ENCODE results near the gene ITPRID2. TPM values are rescaled to one million over a fixed set of nuclear protein-coding genes. Genes with fewer than 3 reads are reported as not detected.

The ITPRID2 gene
- total RNA-seq, 1 experiment from 2014 or later = 419 TPM

DNA sequence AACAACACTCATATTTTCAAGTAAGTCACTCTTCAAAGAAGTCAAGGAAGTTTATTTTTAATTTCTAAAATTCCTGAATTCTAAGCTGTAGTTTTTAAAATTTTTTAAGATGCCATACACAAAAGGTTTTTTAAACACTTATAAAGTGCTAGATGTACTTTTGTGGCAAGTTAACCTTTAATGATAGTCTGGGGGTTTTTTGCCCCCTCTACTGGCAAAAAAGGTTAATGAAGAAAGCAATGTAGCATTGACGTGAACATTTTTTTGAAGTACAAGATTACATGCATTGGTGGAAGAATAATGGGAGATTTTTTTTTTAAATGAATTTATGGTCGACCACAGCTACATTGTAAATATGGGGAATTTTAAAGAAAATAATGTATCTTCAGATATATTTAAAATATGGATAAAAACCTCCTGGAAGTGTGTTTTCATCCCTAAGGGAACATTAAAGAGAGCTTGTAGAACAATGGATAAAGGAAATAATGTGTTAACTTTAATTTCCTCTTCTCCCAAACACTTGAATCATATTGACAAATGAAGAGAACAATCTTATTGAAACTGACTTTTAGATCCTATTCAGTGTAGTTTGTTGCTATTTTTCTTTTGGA lies 12.6 kb downstream of the ITPRID2 start:
- Histone ChIP-seq H2AFZ (no peak overlapping the region), H3F3A (ENCODE audit: insufficient read depth, low read depth) (peaks cover 21% of the 10 kb centered on the region), H3K9me2 (ENCODE audit: insufficient read depth) (no peaks in the 10 kb centered on the region), H3K27me3 (ENCODE audit: insufficient read depth, low read depth) (no peaks in the 10 kb centered on the region), H4K20me1 (ENCODE audit: insufficient read depth) (no peaks in the 10 kb centered on the region), H3K27ac (no peak overlapping the region), H3K9me3 (ENCODE audit: insufficient read depth, low read depth) (no peaks in the 10 kb centered on the region), H3K4me3 (no peak overlapping the region), H3K4me1 (replicated peaks; ENCODE audit: insufficient read depth) (0 out of 2 replicates have a peak, but pooled peaks cover 9% of the 10 kb centered on the region), H3K4me2 (no peak overlapping the region), H3K79me2 (ENCODE audit: low read depth) (peaks cover 20% of the 10 kb centered on the region), H3K36me3 (ENCODE audit: low read depth) (peaks cover 83% of the 10 kb centered on the region)
- no peak for TF ChIP-seq EZH2 (IDR thresholded peaks at IDR 0.05; ENCODE audit: low read depth)
- TF ChIP-seq, protein P1, sequence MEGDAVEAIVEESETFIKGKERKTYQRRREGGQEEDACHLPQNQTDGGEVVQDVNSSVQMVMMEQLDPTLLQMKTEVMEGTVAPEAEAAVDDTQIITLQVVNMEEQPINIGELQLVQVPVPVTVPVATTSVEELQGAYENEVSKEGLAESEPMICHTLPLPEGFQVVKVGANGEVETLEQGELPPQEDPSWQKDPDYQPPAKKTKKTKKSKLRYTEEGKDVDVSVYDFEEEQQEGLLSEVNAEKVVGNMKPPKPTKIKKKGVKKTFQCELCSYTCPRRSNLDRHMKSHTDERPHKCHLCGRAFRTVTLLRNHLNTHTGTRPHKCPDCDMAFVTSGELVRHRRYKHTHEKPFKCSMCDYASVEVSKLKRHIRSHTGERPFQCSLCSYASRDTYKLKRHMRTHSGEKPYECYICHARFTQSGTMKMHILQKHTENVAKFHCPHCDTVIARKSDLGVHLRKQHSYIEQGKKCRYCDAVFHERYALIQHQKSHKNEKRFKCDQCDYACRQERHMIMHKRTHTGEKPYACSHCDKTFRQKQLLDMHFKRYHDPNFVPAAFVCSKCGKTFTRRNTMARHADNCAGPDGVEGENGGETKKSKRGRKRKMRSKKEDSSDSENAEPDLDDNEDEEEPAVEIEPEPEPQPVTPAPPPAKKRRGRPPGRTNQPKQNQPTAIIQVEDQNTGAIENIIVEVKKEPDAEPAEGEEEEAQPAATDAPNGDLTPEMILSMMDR (conservative IDR thresholded peaks at IDR 0.05) = peak; percentile 86
- ChIA-PET POLR2A (ENCODE audit: unreplicated experiment) (interaction anchor here (0.6 kb wide), 2 partner anchors 11 to 12 kb away, joined by 4 to 5 read pairs; partner anchors contain the start of gene ITPRID2), CTCF (interaction anchor here (0.6 to 1.3 kb wide), 4 partner anchors 51 to 172 kb away, joined by 3 to 12 read pairs (median 7); no protein-coding TSS in a partner anchor)
- intact Hi-C loops (cut with micrococcal nuclease; ENCODE audit: unreplicated experiment) = loop anchor here (1.0 to 2.0 kb wide), 2 partner anchors 51 to 161 kb away; no protein-coding TSS in a partner anchor
- no TSS peak for BruUV-seq (replicated peaks)
- peak; percentile 15 to 60 for DNase-seq

DNA sequence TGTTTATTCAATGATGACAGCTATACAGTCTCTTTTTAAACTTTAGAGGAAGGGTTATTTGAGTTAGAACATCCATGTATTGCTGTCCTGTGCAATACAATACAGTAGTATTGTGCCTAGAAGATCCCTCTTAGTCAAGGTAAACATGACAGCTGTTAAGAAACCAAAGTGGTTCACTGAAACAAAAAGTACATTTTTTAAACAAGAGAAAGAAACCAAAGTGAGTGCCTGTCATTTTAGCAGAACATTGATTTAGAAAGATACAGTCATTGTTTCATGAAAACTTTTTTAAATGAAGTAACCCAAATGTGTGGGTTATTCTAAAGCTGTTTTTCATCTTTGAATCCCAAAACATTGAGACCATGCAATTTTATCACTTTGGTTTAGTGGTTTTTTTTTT lies 15.5 kb downstream of the ITPRID2 start:
- H2AFZ ChIP-seq = no peak overlapping the region
- TF ChIP-seq EZH2 (IDR thresholded peaks at IDR 0.05; ENCODE audit: low read depth) = no peak
- TF ChIP-seq, protein P1 (conservative IDR thresholded peaks at IDR 0.05) = no peak
- ChIA-PET CTCF (interaction anchor here (0.7 kb wide), 1 partner anchor 256 kb away, joined by 3 read pairs; no protein-coding TSS in a partner anchor), POLR2A (ENCODE audit: unreplicated experiment) (interaction anchor here (0.6 to 0.7 kb wide), 3 partner anchors 15 to 48 kb away, joined by 3 to 6 read pairs (median 3); partner anchors contain the start of gene ITPRID2)
- no peaks in the 10 kb centered on the region for H3K27me3 ChIP-seq (ENCODE audit: insufficient read depth, low read depth)
- no peak for DNase-seq
- H3K4me3 ChIP-seq = no peak overlapping the region
- 0 out of 2 replicates have a peak, but pooled peaks cover 9% of the 10 kb centered on the region for H3K4me1 ChIP-seq (replicated peaks; ENCODE audit: insufficient read depth)
- H3K9me3 ChIP-seq (ENCODE audit: insufficient read depth, low read depth) = no peaks in the 10 kb centered on the region
- H3F3A ChIP-seq (ENCODE audit: insufficient read depth, low read depth) = peaks cover 11% of the 10 kb centered on the region
- no peaks in the 10 kb centered on the region for H4K20me1 ChIP-seq (ENCODE audit: insufficient read depth)
- H3K9me2 ChIP-seq (ENCODE audit: insufficient read depth) = no peaks in the 10 kb centered on the region
- intact Hi-C loops (cut with micrococcal nuclease; ENCODE audit: unreplicated experiment) = no loop called here
- no peak overlapping the region for H3K4me2 ChIP-seq
- H3K36me3 ChIP-seq (ENCODE audit: low read depth) = peaks cover 79% of the 10 kb centered on the region
- peaks cover 20% of the 10 kb centered on the region for H3K79me2 ChIP-seq (ENCODE audit: low read depth)
- no TSS peak for BruUV-seq (replicated peaks)
- no peak overlapping the region for H3K27ac ChIP-seq

DNA sequence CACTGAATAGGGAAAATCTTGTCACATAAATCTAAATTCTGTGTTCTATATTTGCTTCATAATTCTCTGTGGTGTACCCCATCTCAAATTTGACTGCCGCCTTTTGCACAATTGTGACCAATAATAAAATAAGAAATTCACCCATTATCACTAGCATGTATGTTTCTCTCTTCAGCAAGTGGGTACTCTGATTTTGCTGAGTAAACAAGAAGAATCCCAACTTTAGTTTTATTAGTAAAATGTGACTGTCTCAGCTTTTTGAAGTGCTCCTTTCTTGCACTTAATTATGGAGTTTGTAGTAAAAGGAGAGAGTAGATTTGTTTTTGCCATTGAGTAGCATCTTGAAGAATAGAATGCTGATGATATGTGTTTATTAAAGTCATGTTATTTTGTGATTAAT lies 16.1 kb downstream of the ITPRID2 start:
- Histone ChIP-seq H3K27me3 (ENCODE audit: insufficient read depth, low read depth) (no peaks in the 10 kb centered on the region), H3K36me3 (ENCODE audit: low read depth) (peaks cover 75% of the 10 kb centered on the region), H3K4me1 (replicated peaks; ENCODE audit: insufficient read depth) (0 out of 2 replicates have a peak, but pooled peaks cover 9% of the 10 kb centered on the region), H3K9me3 (ENCODE audit: insufficient read depth, low read depth) (no peaks in the 10 kb centered on the region), H2AFZ (no peak overlapping the region), H3K27ac (no peak overlapping the region), H3K4me2 (no peak overlapping the region), H3K4me3 (no peak overlapping the region), H3K9me2 (ENCODE audit: insufficient read depth) (no peaks in the 10 kb centered on the region), H4K20me1 (ENCODE audit: insufficient read depth) (no peaks in the 10 kb centered on the region), H3F3A (ENCODE audit: insufficient read depth, low read depth) (peaks cover 9% of the 10 kb centered on the region), H3K79me2 (ENCODE audit: low read depth) (peaks cover 19% of the 10 kb centered on the region)
- intact Hi-C loops (cut with micrococcal nuclease; ENCODE audit: unreplicated experiment) = no loop called here
- no peak for DNase-seq
- ChIA-PET CTCF (no interaction called here), POLR2A (ENCODE audit: unreplicated experiment) (interaction anchor here (0.5 kb wide), 1 partner anchor 165 kb away, joined by 3 read pairs; no protein-coding TSS in a partner anchor)
- no TSS peak for BruUV-seq (replicated peaks)
- TF ChIP-seq EZH2 (IDR thresholded peaks at IDR 0.05; ENCODE audit: low read depth) = no peak
- TF ChIP-seq, protein P1 (conservative IDR thresholded peaks at IDR 0.05) = no peak

Measured in PC-9 (cell line).